T-cell (primary cell): ENCODE results near the gene RAB9B. TPM values are rescaled to one million over a fixed set of nuclear protein-coding genes. Genes with fewer than 3 reads are reported as not detected.

Source experiments
- ATAC-seq, 4 experiments: fragments of 200-7000 bp in 3 of 4; fragments of 150-1000 bp in 1 of 4; cut with Tn5 transposase; replicated peaks in 1 of 4; 1 replicate in 3 of 4; 2 replicates in 1 of 4; pipeline ENCODE4 v1.10.0; 2021; ENCODE audit warnings: moderate library complexity in 3 of 4, mild to moderate bottlenecking in 2 of 4, moderate number of reproducible peaks in 1 of 4
- CTCF ChIA-PET, 2 donors: fragments of 300-600 bp; sonication (Branson Sonifier 250); formaldehyde crosslinking; loops; one replicate each; lab custom pipeline; 2022; ENCODE audit warnings: antibody characterized with exemption in 2 of 2; lab: Charles Lee
- POLR2A ChIA-PET, 2 donors: fragments of 300-600 bp; sonication (Branson Sonifier 250); formaldehyde crosslinking; loops; one replicate each; lab custom pipeline; 2022; ENCODE audit warnings: antibody characterized with exemption in 2 of 2; lab: Charles Lee
- DNase-seq, 35 experiments: peaks; one replicate each; pipeline versions ENCODE4 v3.0.0 to v3.0.0-alpha.2; 2013 to 2023
- H3K27ac ChIP-seq: one replicate; pipeline ENCODE4 v1.5.1; 2013; ENCODE audit warnings: low read length
- H3K27me3 ChIP-seq, 2 experiments: replicated peaks in 1 of 2; 1 replicate in 1 of 2; 2 replicates in 1 of 2; pipeline versions ENCODE4 v1.6.1 to v1.7.0; 2013; ENCODE audit warnings: low read length in 1 of 2, mixed read lengths in 1 of 2; ENCODE audit not compliant: control insufficient read depth in 2 of 2, insufficient read depth in 2 of 2; ENCODE audit errors: extremely low read depth in 1 of 2
- H3K36me3 ChIP-seq, 2 donors: 1 replicate in 1 of 2; 2 replicates in 1 of 2; pipeline versions ENCODE4 v1.6.1 to v1.7.0; 2013; ENCODE audit warnings: low read length in 1 of 2; ENCODE audit not compliant: control insufficient read depth in 2 of 2, insufficient read depth in 1 of 2; ENCODE audit errors: extremely low read depth in 1 of 2
- H3K4me1 ChIP-seq, 2 experiments: 1 replicate in 1 of 2; 2 replicates in 1 of 2; pipeline versions ENCODE4 v1.6.1 to v1.7.0; 2013; ENCODE audit warnings: low read length in 2 of 2, mixed read lengths in 1 of 2; ENCODE audit not compliant: insufficient read depth in 2 of 2, control insufficient read depth in 1 of 2; ENCODE audit errors: extremely low read depth in 1 of 2
- H3K4me3 ChIP-seq, 2 donors: 1 replicate in 1 of 2; 2 replicates in 1 of 2; pipeline versions ENCODE4 v1.5.1 to v1.7.0; 2013; ENCODE audit warnings: mild to moderate bottlenecking in 2 of 2, low read length in 1 of 2, moderate library complexity in 1 of 2; ENCODE audit not compliant: control insufficient read depth in 1 of 2; ENCODE audit errors: extremely low read depth in 1 of 2
- H3K9me3 ChIP-seq: 2 replicates; pipeline ENCODE4 v1.7.0; 2013
- H3K27ac Mint-ChIP-seq, 2 donors: one replicate each; pipeline ENCODE4 v1.8.0; 2020 to 2021; ENCODE audit warnings: mild to moderate bottlenecking in 2 of 2, mixed read lengths in 2 of 2
- H3K27me3 Mint-ChIP-seq, 2 donors: one replicate each; pipeline ENCODE4 v1.8.0; 2021 to 2022; ENCODE audit warnings: mixed read lengths in 2 of 2
- H3K36me3 Mint-ChIP-seq: one replicate; pipeline ENCODE4 v1.8.0; 2021; ENCODE audit warnings: mixed read lengths
- H3K4me1 Mint-ChIP-seq, 3 donors: one replicate each; pipeline ENCODE4 v1.8.0; 2020 to 2022; ENCODE audit warnings: mixed read lengths in 3 of 3, mild to moderate bottlenecking in 1 of 3
- H3K4me3 Mint-ChIP-seq, 3 donors: one replicate each; pipeline ENCODE4 v1.8.0; 2020 to 2022; ENCODE audit warnings: mild to moderate bottlenecking in 3 of 3, mixed read lengths in 3 of 3, moderate library complexity in 3 of 3
- H3K9me3 Mint-ChIP-seq, 3 donors: one replicate each; pipeline ENCODE4 v1.8.0; 2020 to 2022; ENCODE audit warnings: mixed read lengths in 3 of 3
- WGBS: methylation state at CpG from one replicate; pipeline ENCODE4 v1.1.5; 2013; ENCODE audit warnings: missing lambda C conversion rate; ENCODE audit not compliant: insufficient coverage; 5-methylcytosine and 5-hydroxymethylcytosine counted together
- total RNA-seq, 35 experiments: library from RNA in 6 of 35; stranded (reverse) in 6 of 35; fragments of 120-200 nt in 1 of 35; gene quantifications; one replicate each; pipeline versions ENCODE4 v1.2.1 to v1.2.4 and lab custom pipeline; 2013 to 2026

RAB9B gene
- total RNA-seq, 5 donors from 2014 or later (not counting 1 experiment from before 2014, with no cell fraction given) = 0.15 to 0.41 (median 0.20) TPM

DNA sequence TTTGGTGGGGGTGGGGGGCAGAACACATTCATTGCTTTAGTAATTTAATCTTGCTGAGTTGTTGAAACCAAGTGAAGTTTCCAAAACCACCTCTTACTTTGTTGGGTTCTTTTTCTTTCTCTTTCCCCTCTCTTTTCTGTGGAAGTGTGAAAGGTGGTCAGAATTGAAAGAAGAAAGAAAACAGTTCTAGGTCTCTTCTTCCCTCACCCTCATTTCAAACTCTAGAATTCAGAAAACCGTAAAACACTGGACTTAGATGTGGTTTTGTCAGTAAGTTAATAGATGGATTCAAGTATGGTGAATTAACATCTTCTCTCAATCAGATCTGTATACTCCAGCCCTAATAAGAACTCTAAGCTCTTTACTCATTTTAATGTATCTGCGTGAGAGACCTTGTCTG lies 31.7 kb downstream of the RAB9B start:
- POLR2A ChIA-PET = no interaction called here

DNA sequence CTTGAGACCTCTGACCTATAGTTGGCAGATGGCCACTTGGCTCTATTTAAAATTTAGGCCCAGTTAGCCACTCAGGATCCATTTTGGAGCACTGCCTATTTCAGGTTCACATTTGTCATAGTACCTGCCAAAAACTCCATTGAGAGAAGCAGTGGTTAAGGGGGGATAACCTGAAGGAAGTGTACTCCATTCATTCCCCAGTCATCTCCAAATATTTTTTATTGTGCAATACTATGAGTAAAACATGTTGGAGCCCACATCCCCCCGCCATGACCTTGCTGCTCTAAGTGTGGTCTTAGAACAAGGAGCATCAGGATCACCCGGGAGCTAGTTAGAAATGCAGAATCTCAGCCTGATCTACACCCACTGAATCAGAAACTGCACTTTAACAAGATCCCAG lies 34.4 kb downstream of the RAB9B start:
- ChIA-PET POLR2A (no interaction called here), CTCF (interaction anchor here in 1 of 2 donors (0.6 kb wide), 1 partner anchor 10 kb away, joined by 6 read pairs; no protein-coding TSS in a partner anchor)
- Histone ChIP-seq H3K4me3 (no peak overlapping the region), H3K9me3 (no peaks in the 10 kb centered on the region), H3K27me3 (no peaks in the 10 kb centered on the region), H3K27ac (no peak overlapping the region), H3K4me1 (no peaks in the 10 kb centered on the region), H3K36me3 (no peaks in the 10 kb centered on the region)
- DNase-seq (no peak), ATAC-seq (no peak)
- H3K36me3 Mint-ChIP-seq = no peaks in the 10 kb centered on the region
- H3K9me3 Mint-ChIP-seq = no peaks in the 10 kb centered on the region
- H3K27ac Mint-ChIP-seq = no peak overlapping the region
- peaks cover 0 to 22% of the 10 kb centered on the region in 2 donors for H3K27me3 Mint-ChIP-seq
- WGBS = no CpG with 5 or more reads among the region's 2 CpGs
- no peaks in the 10 kb centered on the region for H3K4me1 Mint-ChIP-seq
- H3K4me3 Mint-ChIP-seq = no peak overlapping the region

More for the DNA sequence above, 31.7 kb downstream of the RAB9B start:
- H3K27me3 ChIP-seq = no peaks in the 10 kb centered on the region
- no peak overlapping the region for H3K4me3 ChIP-seq
- WGBS = no CpG with 5 or more reads among the region's 2 CpGs
- H3K36me3 ChIP-seq = no peaks in the 10 kb centered on the region
- Mint-ChIP-seq H3K4me3 (no peak overlapping the region), H3K9me3 (no peaks in the 10 kb centered on the region), H3K27me3 (peaks cover 0 to 10% of the 10 kb centered on the region in 2 donors), H3K36me3 (no peaks in the 10 kb centered on the region), H3K4me1 (no peaks in the 10 kb centered on the region), H3K27ac (no peak overlapping the region)
- CTCF ChIA-PET = no interaction called here
- ATAC-seq (no peak), DNase-seq (no peak)
- no peak overlapping the region for H3K27ac ChIP-seq
- no peaks in the 10 kb centered on the region for H3K9me3 ChIP-seq
- no peaks in the 10 kb centered on the region for H3K4me1 ChIP-seq

DNA sequence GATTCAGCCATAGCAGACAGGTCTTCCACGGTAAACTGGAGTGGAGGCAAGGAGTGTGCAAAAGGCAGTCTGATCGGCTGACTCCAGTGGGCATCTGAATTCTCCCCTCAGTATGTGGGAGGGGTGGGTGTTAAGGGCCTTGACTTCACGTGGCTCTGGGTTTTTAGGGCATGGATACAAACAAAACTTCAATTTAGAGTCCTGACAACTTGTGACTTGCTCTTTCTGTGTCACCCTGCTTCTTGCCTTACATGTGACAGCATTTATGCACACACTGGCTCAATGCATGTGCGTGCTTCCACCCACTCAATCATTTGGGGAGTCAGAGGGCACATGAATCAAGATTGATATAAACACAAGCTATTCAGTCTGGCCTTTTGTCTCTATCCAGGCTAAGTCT lies 37.9 kb downstream of the RAB9B start:
- no peak for ATAC-seq
- ChIA-PET POLR2A (no interaction called here), CTCF (no interaction called here)
- no peaks in the 10 kb centered on the region for H3K36me3 ChIP-seq
- H3K4me3 Mint-ChIP-seq = no peak overlapping the region
- no peaks in the 10 kb centered on the region for H3K9me3 Mint-ChIP-seq
- H3K4me3 ChIP-seq = no peak overlapping the region
- no peak overlapping the region for H3K27ac Mint-ChIP-seq
- no peak for DNase-seq
- no peaks in the 10 kb centered on the region for H3K4me1 ChIP-seq
- H3K27me3 Mint-ChIP-seq = peaks cover 0 to 35% of the 10 kb centered on the region in 2 donors
- no peaks in the 10 kb centered on the region for H3K27me3 ChIP-seq
- H3K9me3 ChIP-seq = no peaks in the 10 kb centered on the region
- H3K4me1 Mint-ChIP-seq = no peaks in the 10 kb centered on the region
- no CpG with 5 or more reads among the region's 4 CpGs for WGBS
- H3K36me3 Mint-ChIP-seq = no peaks in the 10 kb centered on the region
- no peak overlapping the region for H3K27ac ChIP-seq

DNA sequence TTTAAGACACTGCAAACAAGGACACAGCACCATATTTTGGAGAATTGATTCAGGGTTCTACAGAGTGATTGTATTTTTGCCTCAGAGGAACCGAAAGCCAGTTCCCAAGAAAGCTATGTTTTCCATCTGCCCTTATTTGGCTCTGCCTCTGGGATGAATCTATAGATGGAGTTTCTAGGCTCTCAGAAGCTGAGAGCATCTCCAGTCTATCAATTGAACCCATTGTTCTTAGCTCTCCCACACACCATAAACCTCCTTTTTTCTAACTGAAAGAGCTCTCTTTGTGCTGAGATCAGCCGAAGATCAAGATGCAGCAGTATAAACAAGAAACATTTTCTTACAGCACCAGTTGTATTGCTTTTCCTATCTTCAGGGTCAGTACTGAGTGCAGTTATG lies 38.5 kb downstream of the RAB9B start:
- no peaks in the 10 kb centered on the region for H3K9me3 ChIP-seq
- no peaks in the 10 kb centered on the region for H3K9me3 Mint-ChIP-seq
- no peak for DNase-seq
- ChIA-PET CTCF (no interaction called here), POLR2A (no interaction called here)
- H3K27ac ChIP-seq = no peak overlapping the region
- 86% methylated on average over 1 of the region's 2 CpGs for WGBS
- no peak overlapping the region for H3K4me3 ChIP-seq
- no peak overlapping the region for H3K27ac Mint-ChIP-seq
- peaks cover 0 to 40% of the 10 kb centered on the region in 2 donors for H3K27me3 Mint-ChIP-seq
- H3K4me1 Mint-ChIP-seq = no peaks in the 10 kb centered on the region
- H3K4me3 Mint-ChIP-seq = no peak overlapping the region
- no peak for ATAC-seq
- H3K36me3 ChIP-seq = no peaks in the 10 kb centered on the region
- H3K27me3 ChIP-seq = no peaks in the 10 kb centered on the region
- H3K36me3 Mint-ChIP-seq = no peaks in the 10 kb centered on the region
- no peaks in the 10 kb centered on the region for H3K4me1 ChIP-seq

DNA sequence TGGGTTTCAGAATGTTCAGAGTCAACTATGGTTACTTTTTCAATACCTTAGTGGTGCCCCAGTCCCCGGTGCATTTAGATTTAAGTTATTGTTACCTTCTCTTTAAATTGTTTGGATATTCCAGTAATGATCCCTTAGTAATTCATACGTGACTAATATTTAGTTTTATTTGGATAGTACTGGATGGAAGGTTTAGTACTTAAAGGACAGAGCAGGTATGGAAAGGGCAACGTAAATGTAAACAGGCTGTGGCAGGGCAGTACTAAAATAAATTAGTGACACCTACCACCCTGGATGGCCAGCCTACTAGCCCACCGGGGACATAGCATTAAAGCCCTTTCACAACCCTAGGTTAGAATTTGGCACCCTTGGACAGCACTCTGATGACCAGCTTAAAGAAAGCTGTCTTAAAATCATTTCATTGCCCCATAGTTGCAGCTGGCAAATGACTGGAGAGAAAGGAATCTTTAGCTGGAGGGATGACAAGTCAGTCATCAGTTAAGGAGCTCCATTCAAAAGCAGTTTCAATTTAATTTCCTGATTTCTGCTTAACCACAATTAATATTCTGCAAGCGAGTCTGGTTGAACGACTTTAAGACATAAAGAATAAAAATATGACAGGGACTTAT lies 39.0 kb downstream of the RAB9B start:
- ATAC-seq (no peak), DNase-seq (no peak)
- Histone ChIP-seq H3K27me3 (no peaks in the 10 kb centered on the region), H3K9me3 (no peaks in the 10 kb centered on the region), H3K27ac (no peak overlapping the region), H3K36me3 (no peaks in the 10 kb centered on the region), H3K4me3 (no peak overlapping the region), H3K4me1 (no peaks in the 10 kb centered on the region)
- WGBS = no CpG with 5 or more reads among the region's 6 CpGs
- Mint-ChIP-seq H3K27me3 (peaks cover 0 to 40% of the 10 kb centered on the region in 2 donors), H3K27ac (no peak overlapping the region), H3K36me3 (no peaks in the 10 kb centered on the region), H3K9me3 (no peaks in the 10 kb centered on the region), H3K4me1 (no peaks in the 10 kb centered on the region), H3K4me3 (no peak overlapping the region)
- ChIA-PET POLR2A (no interaction called here), CTCF (no interaction called here)

DNA sequence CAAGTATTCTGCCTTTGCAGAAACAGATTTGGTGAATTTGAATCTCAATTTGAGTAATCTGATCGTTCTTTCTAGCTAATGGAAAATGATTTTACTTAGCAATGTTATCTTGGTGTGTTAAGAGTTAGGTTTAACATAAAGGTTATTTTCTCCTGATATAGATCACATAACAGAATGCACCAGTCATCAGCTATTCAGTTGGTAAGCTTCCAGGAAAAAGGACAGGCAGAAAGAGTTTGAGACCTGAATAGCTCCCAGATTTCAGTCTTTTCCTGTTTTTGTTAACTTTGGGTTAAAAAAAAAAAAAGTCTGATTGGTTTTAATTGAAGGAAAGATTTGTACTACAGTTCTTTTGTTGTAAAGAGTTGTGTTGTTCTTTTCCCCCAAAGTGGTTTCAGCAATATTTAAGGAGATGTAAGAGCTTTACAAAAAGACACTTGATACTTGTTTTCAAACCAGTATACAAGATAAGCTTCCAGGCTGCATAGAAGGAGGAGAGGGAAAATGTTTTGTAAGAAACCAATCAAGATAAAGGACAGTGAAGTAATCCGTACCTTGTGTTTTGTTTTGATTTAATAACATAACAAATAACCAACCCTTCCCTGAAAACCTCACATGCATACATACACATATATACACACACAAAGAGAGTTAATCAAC lies 40.1 kb downstream of the RAB9B start:
- Mint-ChIP-seq H3K36me3 (no peaks in the 10 kb centered on the region), H3K27me3 (peaks cover 0 to 44% of the 10 kb centered on the region in 2 donors), H3K4me3 (no peak overlapping the region), H3K4me1 (no peaks in the 10 kb centered on the region), H3K27ac (no peak overlapping the region), H3K9me3 (no peaks in the 10 kb centered on the region)
- DNase-seq (no peak), ATAC-seq (no peak)
- no peak overlapping the region for H3K4me3 ChIP-seq
- POLR2A ChIA-PET = no interaction called here
- no peaks in the 10 kb centered on the region for H3K36me3 ChIP-seq
- H3K4me1 ChIP-seq = no peaks in the 10 kb centered on the region
- WGBS = no CpG with 5 or more reads among the region's 2 CpGs
- H3K27me3 ChIP-seq = no peaks in the 10 kb centered on the region
- no peaks in the 10 kb centered on the region for H3K9me3 ChIP-seq
- no peak overlapping the region for H3K27ac ChIP-seq
- CTCF ChIA-PET = interaction anchor here in 1 of 2 donors (0.6 to 0.7 kb wide), 2 partner anchors 16 to 959 kb away, joined by 5 read pairs; no protein-coding TSS in a partner anchor
